Endothelial cell of umbilical vein (primary cell): ENCODE results near the gene SRCIN1. TPM values are rescaled to one million over a fixed set of nuclear protein-coding genes. Genes with fewer than 3 reads are reported as not detected.

Experiments
- BruUV-seq: library from RNA; stranded (reverse); fragments of 400-500 nt; replicated peaks from 2 replicates; lab custom pipeline; 2021; lab: Mats Ljungman, UMichigan
- CTCF ChIA-PET: fragments of 300-600, 350-600 bp; sonication (Branson Sonifier 250); formaldehyde crosslinking; loops from one replicate; lab custom pipeline; 2021; ENCODE audit warnings: antibody characterized with exemption, inconsistent platforms; lab: Charles Lee
- POLR2A ChIA-PET: fragments of 300-600, 350-600 bp; sonication (Branson Sonifier 250); formaldehyde crosslinking; loops from one replicate; lab custom pipeline; 2021; ENCODE audit warnings: antibody characterized with exemption, inconsistent platforms; lab: Charles Lee
- DNase-seq: peaks from one replicate; pipeline ENCODE4 v3.0.0-alpha.2; 2011; ENCODE audit warnings: low read depth, low spot score
- FAIRE-seq: peaks from 2 replicates; lab custom pipeline; 2011; peaks lifted over from hg19 to GRCh38; lab: Jason Lieb, UNC
- H2AFZ ChIP-seq: 2 replicates; pipeline ENCODE4 v1.6.0; 2012; ENCODE audit warnings: low read depth, low read length, control low read depth, inconsistent platforms
- H3K27ac ChIP-seq: 2 replicates; pipeline ENCODE4 v1.5.1; 2011; ENCODE audit warnings: low read depth, mild to moderate bottlenecking, control low read depth, low read length, moderate library complexity; ENCODE audit not compliant: insufficient read depth
- H3K27me3 ChIP-seq, 2 experiments: 2 replicates each; pipeline versions ENCODE4 v1.6.0 to v1.6.1; 2011; ENCODE audit warnings: low read length in 2 of 2, mixed read lengths in 1 of 2; ENCODE audit not compliant: control insufficient read depth in 2 of 2, insufficient read depth in 2 of 2
- H3K36me3 ChIP-seq, 2 experiments: 2 replicates in 1 of 2; 3 replicates in 1 of 2; pipeline ENCODE4 v1.5.1; 2011; ENCODE audit warnings: low read length in 2 of 2, mild to moderate bottlenecking in 1 of 2, moderate library complexity in 1 of 2; ENCODE audit not compliant: control insufficient read depth in 2 of 2, insufficient read depth in 2 of 2; ENCODE audit errors: extremely low read depth in 1 of 2
- H3K4me1 ChIP-seq: 3 replicates; pipeline ENCODE4 v1.5.1; 2011; ENCODE audit warnings: mild to moderate bottlenecking, low read length; ENCODE audit not compliant: control insufficient read depth, insufficient read depth; ENCODE audit errors: extremely low read depth
- H3K4me2 ChIP-seq: 2 replicates; pipeline ENCODE4 v1.6.1; 2011; ENCODE audit warnings: low read length, control low read depth, mixed read lengths; ENCODE audit not compliant: insufficient read depth
- H3K4me3 ChIP-seq, 3 experiments: fragments of 200-600 bp in 1 of 3; sonication (generic), shearing (Covaris generic) in 1 of 3; replicated peaks in 1 of 3; 2 replicates each; pipeline ENCODE4 v1.5.1; 2011 to 2016; ENCODE audit warnings: control low read depth in 3 of 3, low read length in 3 of 3, mild to moderate bottlenecking in 2 of 3, inconsistent platforms in 1 of 3, low read depth in 1 of 3, moderate library complexity in 1 of 3; ENCODE audit not compliant: insufficient read depth in 1 of 3
- H3K79me2 ChIP-seq: 2 replicates; pipeline ENCODE4 v1.6.0; 2012; ENCODE audit warnings: low read length, inconsistent platforms; ENCODE audit not compliant: control insufficient read depth, insufficient read depth
- H3K9ac ChIP-seq: replicated peaks from 2 replicates; pipeline ENCODE3; 2011; ENCODE audit warnings: low read length, control low read depth; ENCODE audit not compliant: insufficient read depth; ENCODE audit errors: extremely low read depth
- H3K9me1 ChIP-seq: replicated peaks from 3 replicates; pipeline ENCODE4 v1.6.0; 2011; ENCODE audit warnings: mild to moderate bottlenecking, low read length; ENCODE audit not compliant: control insufficient read depth, insufficient read depth; ENCODE audit errors: extremely low read depth
- H3K9me3 ChIP-seq: replicated peaks from 2 replicates; pipeline ENCODE4 v1.5.1; 2012; ENCODE audit warnings: low read length, inconsistent platforms; ENCODE audit not compliant: control insufficient read depth, insufficient read depth
- H4K20me1 ChIP-seq: replicated peaks from 2 replicates; pipeline ENCODE3; 2011; ENCODE audit warnings: mild to moderate bottlenecking, low read length; ENCODE audit not compliant: control insufficient read depth, insufficient read depth; ENCODE audit errors: extremely low read depth
- GATA2 ChIP-seq: IDR thresholded peaks from 2 replicates; pipeline ENCODE4 v1.7.0; 2011; ENCODE audit warnings: low read depth, mild to moderate bottlenecking, moderate library complexity, mixed read lengths, low read length; ENCODE audit not compliant: insufficient read length, insufficient read depth
- JUN ChIP-seq: IDR thresholded peaks from 2 replicates; pipeline ENCODE4 v1.6.1; 2011; ENCODE audit warnings: borderline replicate concordance, low read depth; ENCODE audit not compliant: insufficient read length, insufficient read depth
- MAX ChIP-seq: IDR thresholded peaks from 2 replicates; pipeline ENCODE4 v1.6.1; 2011; ENCODE audit not compliant: insufficient read depth, insufficient read length
- POLR2A ChIP-seq: IDR thresholded peaks from 2 replicates; pipeline ENCODE4 v1.6.1; 2012; ENCODE audit warnings: low read depth, mild to moderate bottlenecking, control low read depth, low read length
- dilution Hi-C: fragments of 300-500 bp; cut with MboI; formaldehyde crosslinking; loops from one replicate; pipeline ENCODE4 v1.15.0; 2019; ENCODE audit warnings: low sequenced_read_pairs; ENCODE audit not compliant: extremely low pct_ligation_motif_present
- intact Hi-C: fragments of 100-400 bp; cut with micrococcal nuclease; formaldehyde crosslinking; loops from one replicate; pipeline ENCODE4 v1.10.0; 2022
- polyA plus RNA-seq, 4 experiments: library from polyadenylated mRNA; depleted of rRNA in 3 of 4; stranded (reverse) in 3 of 4; unstranded in 1 of 4; fragments of >200 nt; gene quantifications; 2 replicates each; pipeline versions ENCODE4 v1.2.1 to v1.2.3, GENCODE V29; 2011 to 2012; ENCODE audit warnings: missing spikeins in 1 of 4
- total RNA-seq: library from RNA; stranded (reverse); gene quantifications from 2 replicates; pipeline ENCODE4 v1.2.3, GENCODE V29; 2021
- TF ChIP-seq, protein P1 (sequence below), 2 donors: IDR thresholded peaks; 1 replicate in 1 of 2; 2 replicates in 1 of 2; pipeline ENCODE4 v1.5.1; 2011; ENCODE audit warnings: low read length in 2 of 2, mild to moderate bottlenecking in 2 of 2, moderate library complexity in 2 of 2, control low read depth in 1 of 2, inconsistent platforms in 1 of 2, low read depth in 1 of 2; ENCODE audit not compliant: insufficient read depth in 1 of 2; ENCODE audit errors: extremely low read depth in 1 of 2

Gene SRCIN1
- total and polyA plus RNA-seq, 2 donors (not counting 3 experiments of a cell fraction or from before 2014, with no cell fraction given), result 0.15 to 0.35 TPM

- POLR2A ChIA-PET, result no interaction called here
- dilution Hi-C loops (no loop called here), intact Hi-C loops (no loop called here)
- Histone ChIP-seq H2AFZ (no peak overlapping the region), H3K4me1 (no peaks in the 10 kb centered on the region), H3K36me3 (no peaks in the 10 kb centered on the region), H3K27me3 (no peaks in the 10 kb centered on the region), H3K79me2 (no peaks in the 10 kb centered on the region), H3K27ac (no peak overlapping the region), H3K4me3 (no peak overlapping the region), H3K4me2 (no peak overlapping the region), H3K9me1 (no peaks in the 10 kb centered on the region), H3K9ac (no peak overlapping the region), H4K20me1 (no peaks in the 10 kb centered on the region), H3K9me3 (no peaks in the 10 kb centered on the region)
- no TSS peak for BruUV-seq
- FAIRE-seq, result no peak
- no peak for TF ChIP-seq POLR2A
- TF ChIP-seq, protein P1, sequence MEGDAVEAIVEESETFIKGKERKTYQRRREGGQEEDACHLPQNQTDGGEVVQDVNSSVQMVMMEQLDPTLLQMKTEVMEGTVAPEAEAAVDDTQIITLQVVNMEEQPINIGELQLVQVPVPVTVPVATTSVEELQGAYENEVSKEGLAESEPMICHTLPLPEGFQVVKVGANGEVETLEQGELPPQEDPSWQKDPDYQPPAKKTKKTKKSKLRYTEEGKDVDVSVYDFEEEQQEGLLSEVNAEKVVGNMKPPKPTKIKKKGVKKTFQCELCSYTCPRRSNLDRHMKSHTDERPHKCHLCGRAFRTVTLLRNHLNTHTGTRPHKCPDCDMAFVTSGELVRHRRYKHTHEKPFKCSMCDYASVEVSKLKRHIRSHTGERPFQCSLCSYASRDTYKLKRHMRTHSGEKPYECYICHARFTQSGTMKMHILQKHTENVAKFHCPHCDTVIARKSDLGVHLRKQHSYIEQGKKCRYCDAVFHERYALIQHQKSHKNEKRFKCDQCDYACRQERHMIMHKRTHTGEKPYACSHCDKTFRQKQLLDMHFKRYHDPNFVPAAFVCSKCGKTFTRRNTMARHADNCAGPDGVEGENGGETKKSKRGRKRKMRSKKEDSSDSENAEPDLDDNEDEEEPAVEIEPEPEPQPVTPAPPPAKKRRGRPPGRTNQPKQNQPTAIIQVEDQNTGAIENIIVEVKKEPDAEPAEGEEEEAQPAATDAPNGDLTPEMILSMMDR (IDR thresholded peaks at IDR 0.05; ENCODE audit: extremely low read depth in 1 of 2, insufficient read depth in 1 of 2, low read depth in 1 of 2, low read length in 2 of 2), result no peak
- no peak for TF ChIP-seq MAX
- TF ChIP-seq GATA2, result no peak
- TF ChIP-seq JUN, result no peak
- CTCF ChIA-PET, result interaction anchor here (0.9 to 6.7 kb wide), 3 partner anchors 9 to 35 kb away, joined by 3 to 40 read pairs (median 4); no protein-coding TSS in a partner anchor
- DNase-seq, result no peak
These were observed 60.9 kb downstream of the SRCIN1 start for GRCh38 chr17:38544839-38545209.
